ENCODE measurements around the gene UGT2B7. TPM values are rescaled to one million over a fixed set of nuclear protein-coding genes. Genes with fewer than 3 reads are reported as not detected.

Gene UGT2B7
- total and polyA plus RNA-seq, 2 of the 13 experiments (the other 11 are each of a cell fraction or from before 2014, with no cell fraction given), result 26.8 to 41.8 TPM

DNA sequence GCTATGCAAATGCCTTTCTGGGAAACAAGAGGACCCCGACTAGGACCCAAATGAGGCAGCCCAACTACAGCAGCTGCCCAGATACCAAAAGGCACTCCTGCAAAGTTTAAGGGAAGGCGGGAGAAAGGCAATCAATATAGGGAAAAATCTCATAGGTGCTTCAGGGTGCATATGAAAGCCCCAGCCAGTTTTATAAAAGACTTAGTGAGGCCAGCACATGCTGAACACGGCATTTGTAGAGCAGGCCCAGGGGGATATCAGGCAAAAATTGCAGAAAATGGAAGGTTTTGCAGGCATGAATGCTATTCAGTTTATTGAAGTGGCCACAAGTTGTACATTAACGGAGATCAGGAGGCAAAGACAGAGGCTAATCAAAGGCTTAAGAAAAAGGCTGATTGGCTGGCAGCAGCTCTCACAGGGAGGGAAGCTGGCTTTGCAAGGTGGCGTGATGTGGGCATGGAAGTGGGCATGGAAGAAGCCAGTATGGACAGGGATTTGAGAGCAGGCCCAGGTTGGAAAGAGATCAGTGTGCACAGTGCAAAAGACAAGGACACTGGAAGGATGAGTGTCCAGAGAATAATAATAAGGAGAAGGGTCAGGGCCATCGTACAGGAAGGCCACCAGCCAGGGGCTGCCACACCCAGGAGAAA is 37.7 kb upstream of the UGT2B7 start (continued):
- TF ChIP-seq, protein P1, sequence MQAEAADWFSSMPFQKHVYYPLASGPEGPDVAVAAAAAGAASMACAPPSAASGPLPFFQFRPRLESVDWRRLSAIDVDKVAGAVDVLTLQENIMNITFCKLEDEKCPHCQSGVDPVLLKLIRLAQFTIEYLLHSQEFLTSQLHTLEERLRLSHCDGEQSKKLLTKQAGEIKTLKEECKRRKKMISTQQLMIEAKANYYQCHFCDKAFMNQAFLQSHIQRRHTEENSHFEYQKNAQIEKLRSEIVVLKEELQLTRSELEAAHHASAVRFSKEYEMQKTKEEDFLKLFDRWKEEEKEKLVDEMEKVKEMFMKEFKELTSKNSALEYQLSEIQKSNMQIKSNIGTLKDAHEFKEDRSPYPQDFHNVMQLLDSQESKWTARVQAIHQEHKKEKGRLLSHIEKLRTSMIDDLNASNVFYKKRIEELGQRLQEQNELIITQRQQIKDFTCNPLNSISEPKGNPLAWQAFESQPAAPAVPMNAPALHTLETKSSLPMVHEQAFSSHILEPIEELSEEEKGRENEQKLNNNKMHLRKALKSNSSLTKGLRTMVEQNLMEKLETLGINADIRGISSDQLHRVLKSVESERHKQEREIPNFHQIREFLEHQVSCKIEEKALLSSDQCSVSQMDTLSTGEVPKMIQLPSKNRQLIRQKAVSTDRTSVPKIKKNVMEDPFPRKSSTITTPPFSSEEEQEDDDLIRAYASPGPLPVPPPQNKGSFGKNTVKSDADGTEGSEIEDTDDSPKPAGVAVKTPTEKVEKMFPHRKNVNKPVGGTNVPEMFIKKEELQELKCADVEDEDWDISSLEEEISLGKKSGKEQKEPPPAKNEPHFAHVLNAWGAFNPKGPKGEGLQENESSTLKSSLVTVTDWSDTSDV (CRISPR knock-in tag; IDR thresholded peaks at IDR 0.05), result 0 out of 2 replicates have a peak, but pooled peaks have one; percentile 48
- TF ChIP-seq, protein P2, sequence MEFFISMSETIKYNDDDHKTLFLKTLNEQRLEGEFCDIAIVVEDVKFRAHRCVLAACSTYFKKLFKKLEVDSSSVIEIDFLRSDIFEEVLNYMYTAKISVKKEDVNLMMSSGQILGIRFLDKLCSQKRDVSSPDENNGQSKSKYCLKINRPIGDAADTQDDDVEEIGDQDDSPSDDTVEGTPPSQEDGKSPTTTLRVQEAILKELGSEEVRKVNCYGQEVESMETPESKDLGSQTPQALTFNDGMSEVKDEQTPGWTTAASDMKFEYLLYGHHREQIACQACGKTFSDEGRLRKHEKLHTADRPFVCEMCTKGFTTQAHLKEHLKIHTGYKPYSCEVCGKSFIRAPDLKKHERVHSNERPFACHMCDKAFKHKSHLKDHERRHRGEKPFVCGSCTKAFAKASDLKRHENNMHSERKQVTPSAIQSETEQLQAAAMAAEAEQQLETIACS (CRISPR knock-in tag; IDR thresholded peaks at IDR 0.05), result no peak

DNA sequence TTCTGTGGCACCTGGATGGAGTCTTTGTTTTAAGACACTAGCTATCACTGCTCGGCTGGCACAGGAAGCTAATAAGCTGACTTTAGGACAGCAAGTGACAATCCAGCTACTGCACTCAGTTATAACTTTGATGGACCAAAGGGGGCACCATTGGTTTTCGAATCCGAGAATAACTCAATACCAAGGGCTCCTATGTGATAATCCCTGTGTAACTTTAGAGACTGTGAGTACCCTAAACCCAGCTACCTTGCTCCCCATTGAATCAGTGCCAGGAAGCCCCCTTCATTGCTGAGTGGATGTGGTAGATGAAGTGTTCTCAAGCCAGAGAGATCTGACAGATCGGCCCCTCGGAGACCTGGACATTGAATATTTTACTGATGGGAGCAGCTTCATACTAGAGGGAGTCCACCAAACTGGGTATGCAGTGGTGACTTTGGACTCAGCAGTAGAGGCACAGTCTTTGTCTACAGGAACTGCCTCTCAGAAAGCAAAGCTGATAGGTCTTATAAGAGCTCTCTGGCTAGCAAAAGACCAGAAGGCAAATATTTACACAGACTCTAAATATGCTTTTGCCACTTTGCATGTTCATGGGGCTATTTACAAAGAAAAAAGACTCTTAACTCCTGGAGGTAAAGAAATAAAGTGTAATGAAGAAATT is 35.5 kb upstream of the UGT2B7 start:
- POLR2A ChIA-PET, result interaction anchor here (1.0 to 2.1 kb wide), 3 partner anchors 36 to 244 kb away, joined by 3 to 8 read pairs (median 5); partner anchors contain the start of genes UGT2A3 and UGT2B7
- peak; percentile 22; the same call in 1 of the 2 replicates for TF ChIP-seq RAD21 (CRISPR knock-in tag; IDR thresholded peaks at IDR 0.05)
- TF ChIP-seq, protein P3, sequence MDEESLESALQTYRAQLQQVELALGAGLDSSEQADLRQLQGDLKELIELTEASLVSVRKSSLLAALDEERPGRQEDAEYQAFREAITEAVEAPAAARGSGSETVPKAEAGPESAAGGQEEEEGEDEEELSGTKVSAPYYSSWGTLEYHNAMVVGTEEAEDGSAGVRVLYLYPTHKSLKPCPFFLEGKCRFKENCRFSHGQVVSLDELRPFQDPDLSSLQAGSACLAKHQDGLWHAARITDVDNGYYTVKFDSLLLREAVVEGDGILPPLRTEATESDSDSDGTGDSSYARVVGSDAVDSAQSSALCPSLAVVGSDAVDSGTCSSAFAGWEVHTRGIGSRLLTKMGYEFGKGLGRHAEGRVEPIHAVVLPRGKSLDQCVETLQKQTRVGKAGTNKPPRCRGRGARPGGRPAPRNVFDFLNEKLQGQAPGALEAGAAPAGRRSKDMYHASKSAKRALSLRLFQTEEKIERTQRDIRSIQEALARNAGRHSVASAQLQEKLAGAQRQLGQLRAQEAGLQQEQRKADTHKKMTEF (CRISPR knock-in tag; IDR thresholded peaks at IDR 0.05), result 0 out of 2 replicates have a peak, but pooled peaks have one; percentile 43
- TF ChIP-seq STAG1 (CRISPR knock-in tag; IDR thresholded peaks at IDR 0.05), result peak; percentile 52
- TF ChIP-seq SOX13 (IDR thresholded peaks at IDR 0.05), result no peak
- peak in 1 of 2 experiments; percentile 29; a peak in 2 of 4 replicates for TF ChIP-seq SOX13 (CRISPR knock-in tag; conservative IDR thresholded peaks at IDR 0.05 in 1 of 2, IDR thresholded peaks at IDR 0.05 in 1 of 2)
- TF ChIP-seq FOXA3 (CRISPR knock-in tag; IDR thresholded peaks at IDR 0.05), result peak; percentile 54
- TF ChIP-seq, protein P4, sequence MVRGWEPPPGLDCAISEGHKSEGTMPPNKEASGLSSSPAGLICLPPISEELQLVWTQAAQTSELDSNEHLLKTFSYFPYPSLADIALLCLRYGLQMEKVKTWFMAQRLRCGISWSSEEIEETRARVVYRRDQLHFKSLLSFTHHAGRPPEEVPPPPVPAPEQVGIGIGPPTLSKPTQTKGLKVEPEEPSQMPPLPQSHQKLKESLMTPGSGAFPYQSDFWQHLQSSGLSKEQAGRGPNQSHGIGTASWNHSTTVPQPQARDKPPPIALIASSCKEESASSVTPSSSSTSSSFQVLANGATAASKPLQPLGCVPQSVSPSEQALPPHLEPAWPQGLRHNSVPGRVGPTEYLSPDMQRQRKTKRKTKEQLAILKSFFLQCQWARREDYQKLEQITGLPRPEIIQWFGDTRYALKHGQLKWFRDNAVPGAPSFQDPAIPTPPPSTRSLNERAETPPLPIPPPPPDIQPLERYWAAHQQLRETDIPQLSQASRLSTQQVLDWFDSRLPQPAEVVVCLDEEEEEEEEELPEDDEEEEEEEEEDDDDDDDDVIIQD (CRISPR knock-in tag; IDR thresholded peaks at IDR 0.05; ENCODE audit: low read depth), result peak; percentile 56; the same call in 1 of the 2 replicates
- 0 out of 2 replicates have a peak, but pooled peaks have one; percentile 42 for TF ChIP-seq ZSCAN31 (CRISPR knock-in tag; IDR thresholded peaks at IDR 0.05; ENCODE audit: low read depth)

More for the DNA sequence above, 35.5 kb upstream of the UGT2B7 start:
- in situ Hi-C loops (cut with HindIII; ENCODE audit: extremely low pct_ligation_motif_present, low pct_unique_long_range_greater_than_20kb) (loop anchor here (25.0 kb wide), 1 partner anchor 573 kb away; no protein-coding TSS in a partner anchor), intact Hi-C loops (cut with micrococcal nuclease; ENCODE audit: unreplicated experiment) (no loop called here)
- Histone ChIP-seq H3K9me3 (ENCODE audit: low read length) (peaks cover 5% of the 10 kb centered on the region; the same call in 1 of the 2 replicates), H4K20me1 (ENCODE audit: insufficient read depth, low read length) (no peaks in the 10 kb centered on the region), H3K4me1 (ENCODE audit: insufficient read depth, low read length) (peaks cover 60% of the 10 kb centered on the region), H3K27ac (ENCODE audit: extremely low read length, insufficient read depth, low read length) (peak overlapping the region; percentile 88), H3K79me2 (ENCODE audit: insufficient read depth, low read length) (peaks cover 70% of the 10 kb centered on the region), H3K4me3 (replicated peaks in 1 of 3; ENCODE audit: insufficient read depth in 1 of 3, low read depth in 2 of 3, low read length in 3 of 3) (no peak overlapping the region), H3K27me3 (ENCODE audit: control insufficient read depth in 1 of 2, insufficient read depth in 2 of 2, low read length in 2 of 2) (no peaks in the 10 kb centered on the region), H2AFZ (ENCODE audit: low read length) (no peak overlapping the region), H3K36me3 (replicated peaks in 1 of 2; ENCODE audit: control insufficient read depth in 1 of 2, insufficient read depth in 2 of 2, low read length in 2 of 2) (peaks cover 4 to 9% of the 10 kb centered on the region in 2 experiments; a peak in 3 of 5 replicates), H3K9ac (ENCODE audit: insufficient read depth, low read depth, low read length) (no peak overlapping the region), H3K4me2 (ENCODE audit: low read depth, low read length) (peak overlapping the region; percentile 21; the same call in 1 of the 2 replicates)
- ATAC-seq, result 0 out of 3 replicates have a peak, but pooled peaks have one; percentile 5
- DNase-seq (ENCODE audit: low spot score), result no peak
- CTCF ChIA-PET (ENCODE audit: low intra/inter-chr PET ratio, low total read pairs), result no interaction called here
- no peak for FAIRE-seq
- WGBS (ENCODE audit: low lambda C conversion rate), result 97% methylated on average over 4 of the region's 5 CpGs
- BruUV-seq (replicated peaks), result no TSS peak
